ENCODE data around the gene C16orf86. TPM values are rescaled to one million over a fixed set of nuclear protein-coding genes. Genes with fewer than 3 reads are reported as not detected.

C16orf86 gene
- total RNA-seq, 1 donor from 2014 or later = 0.82 TPM

GRCh38 chr16:67641779-67642708, 24.6 kb upstream of the C16orf86 start:
- no peak for TF ChIP-seq CTCF (IDR thresholded peaks at IDR 0.05)
- peak; percentile 77 for DNase-seq (ENCODE audit: low spot score)
- no peak overlapping the region for H3K4me3 Mint-ChIP-seq (ENCODE audit: unreplicated experiment)
- H3K9me3 Mint-ChIP-seq (ENCODE audit: low read depth) = no peaks in the 10 kb centered on the region
- peak overlapping the region; percentile 8 for H3K27ac Mint-ChIP-seq (ENCODE audit: unreplicated experiment)
- peaks cover 9% of the 10 kb centered on the region for H3K4me1 Mint-ChIP-seq (ENCODE audit: low read depth)
- H3K36me3 Mint-ChIP-seq (ENCODE audit: low read depth) = peaks cover 9% of the 10 kb centered on the region
- no peaks in the 10 kb centered on the region for H3K27me3 Mint-ChIP-seq (ENCODE audit: low read depth)

GRCh38 chr16:67644038-67644437, 22.6 kb upstream of the C16orf86 start:
- Mint-ChIP-seq H3K9me3 (ENCODE audit: low read depth) (no peaks in the 10 kb centered on the region), H3K4me3 (ENCODE audit: unreplicated experiment) (peak overlapping the region; percentile 9), H3K36me3 (ENCODE audit: low read depth) (peaks cover 5% of the 10 kb centered on the region), H3K27ac (ENCODE audit: unreplicated experiment) (no peak overlapping the region), H3K4me1 (ENCODE audit: low read depth) (peaks cover 9% of the 10 kb centered on the region), H3K27me3 (ENCODE audit: low read depth) (no peaks in the 10 kb centered on the region)
- TF ChIP-seq CTCF (IDR thresholded peaks at IDR 0.05) = no peak
- DNase-seq (ENCODE audit: low spot score) = no peak

- no peak for TF ChIP-seq CTCF (IDR thresholded peaks at IDR 0.05)
- DNase-seq (ENCODE audit: low spot score) = no peak
- Mint-ChIP-seq H3K4me1 (ENCODE audit: low read depth) (peaks cover 9% of the 10 kb centered on the region), H3K9me3 (ENCODE audit: low read depth) (no peaks in the 10 kb centered on the region), H3K27me3 (ENCODE audit: low read depth) (peaks cover 3% of the 10 kb centered on the region), H3K4me3 (ENCODE audit: unreplicated experiment) (no peak overlapping the region), H3K27ac (ENCODE audit: unreplicated experiment) (no peak overlapping the region), H3K36me3 (ENCODE audit: low read depth) (no peaks in the 10 kb centered on the region)
Observed at GRCh38 chr16:67645397-67646121, 21.1 kb upstream of the C16orf86 start.

- no peak for TF ChIP-seq CTCF (IDR thresholded peaks at IDR 0.05)
- no peak overlapping the region for H3K4me3 Mint-ChIP-seq (ENCODE audit: unreplicated experiment)
- H3K4me1 Mint-ChIP-seq (ENCODE audit: low read depth) = peaks cover 6% of the 10 kb centered on the region
- DNase-seq (ENCODE audit: low spot score) = no peak
- H3K9me3 Mint-ChIP-seq (ENCODE audit: low read depth) = no peaks in the 10 kb centered on the region
- H3K36me3 Mint-ChIP-seq (ENCODE audit: low read depth) = no peaks in the 10 kb centered on the region
- no peak overlapping the region for H3K27ac Mint-ChIP-seq (ENCODE audit: unreplicated experiment)
- peaks cover 8% of the 10 kb centered on the region for H3K27me3 Mint-ChIP-seq (ENCODE audit: low read depth)
Observed at GRCh38 chr16:67647111-67647651, 19.4 kb upstream of the C16orf86 start.

GRCh38 chr16:67647681-67648080, 18.9 kb upstream of the C16orf86 start:
- no peaks in the 10 kb centered on the region for H3K36me3 Mint-ChIP-seq (ENCODE audit: low read depth)
- no peak for TF ChIP-seq CTCF (IDR thresholded peaks at IDR 0.05)
- H3K27me3 Mint-ChIP-seq (ENCODE audit: low read depth) = peaks cover 8% of the 10 kb centered on the region
- H3K4me1 Mint-ChIP-seq (ENCODE audit: low read depth) = peaks cover 2% of the 10 kb centered on the region
- no peak overlapping the region for H3K27ac Mint-ChIP-seq (ENCODE audit: unreplicated experiment)
- H3K9me3 Mint-ChIP-seq (ENCODE audit: low read depth) = no peaks in the 10 kb centered on the region
- no peak for DNase-seq (ENCODE audit: low spot score)
- no peak overlapping the region for H3K4me3 Mint-ChIP-seq (ENCODE audit: unreplicated experiment)

Data from chondrocyte (in vitro differentiated cells).